NCI-H748 (cell line): ENCODE results near the gene CNTD1.

Experiments used
- DNase-seq: peaks from one replicate; lab custom pipeline; 2025; ENCODE audit not compliant: unreplicated experiment; lab: John Stamatoyannopoulos, UW

Gene CNTD1

GRCh38 chr17:42779304-42779935 lies 19.2 kb upstream of the CNTD1 start:
- no peak for DNase-seq

DNA sequence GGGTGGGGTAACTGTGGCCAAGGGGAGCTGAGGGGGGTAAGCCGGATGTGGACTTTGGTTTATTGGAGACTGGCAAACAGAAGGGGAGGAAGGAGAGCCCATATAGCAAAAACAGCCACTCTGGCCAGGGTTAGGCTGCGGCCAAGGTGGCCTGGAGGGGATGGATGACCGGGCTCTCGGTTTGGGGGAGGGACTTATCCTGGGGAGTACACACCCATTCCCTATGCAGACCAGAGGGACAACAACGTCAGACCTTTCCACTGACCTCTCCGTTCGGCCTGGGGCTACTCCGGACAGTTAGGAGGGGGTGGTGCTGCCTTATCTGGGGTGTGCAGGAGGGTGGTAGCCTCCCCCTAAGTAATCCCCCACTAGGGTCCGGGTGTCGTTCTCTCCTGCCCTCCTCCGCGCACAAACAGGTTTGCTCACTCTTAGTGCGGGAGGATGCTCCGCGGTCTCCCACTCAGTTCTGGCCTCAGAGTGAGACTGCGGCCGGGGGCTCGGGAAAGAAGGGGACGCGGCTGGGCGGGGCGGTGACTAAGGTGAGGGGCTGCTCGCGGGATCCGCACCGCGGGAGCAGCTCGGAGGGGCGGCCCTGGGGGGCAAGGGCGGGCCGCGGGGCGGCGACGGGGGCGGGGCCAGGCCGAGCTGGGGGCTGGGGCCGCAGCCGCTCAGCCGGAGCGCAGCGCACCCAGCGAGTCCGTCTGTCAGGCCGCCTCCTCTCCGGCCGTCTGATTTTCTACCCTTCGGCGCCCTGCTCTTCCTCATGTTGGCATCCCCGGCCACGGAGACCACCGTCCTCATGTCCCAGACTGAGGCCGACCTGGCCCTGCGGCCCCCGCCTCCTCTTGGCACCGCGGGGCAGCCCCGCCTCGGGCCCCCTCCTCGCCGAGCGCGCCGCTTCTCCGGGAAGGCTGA lies 18.5 kb upstream of the CNTD1 start, which contains the start of gene WNK4:
TSS of gene WNK4 (plus strand) at position 675 of the 915 bp plus-strand sequence. CDS start at position 764, 89 bp downstream.
- DNase-seq: peak; percentile 53

GRCh38 chr17:42780851-42781638 lies 17.6 kb upstream of the CNTD1 start:
- DNase-seq: no peak

DNA sequence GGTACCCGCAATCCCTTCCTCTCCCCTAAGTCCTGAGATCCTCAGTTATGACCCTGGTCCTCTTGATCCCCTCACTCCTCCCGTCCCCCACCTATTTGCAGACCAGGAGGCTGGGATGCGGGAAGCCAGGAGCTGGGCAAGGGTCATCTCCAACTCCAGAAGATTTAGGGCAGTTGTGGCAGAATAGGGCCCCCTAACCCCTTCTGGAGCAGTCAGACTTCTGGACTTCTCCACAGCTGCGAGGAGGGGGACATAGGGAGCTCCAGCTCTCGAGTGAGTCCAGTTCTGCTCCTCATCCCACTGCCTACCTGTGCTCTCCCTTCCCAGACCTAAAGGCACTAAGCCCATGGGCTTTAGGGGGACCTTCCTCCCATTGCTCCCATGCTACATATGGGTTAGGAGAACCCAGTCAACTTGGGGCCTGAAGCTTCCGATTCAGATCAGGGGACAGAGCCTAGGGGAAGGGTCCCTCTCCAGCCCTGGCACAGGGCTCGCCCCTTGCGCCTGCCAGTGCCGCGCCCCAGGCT lies 17.0 kb upstream of the CNTD1 start:
- DNase-seq: no peak

GRCh38 chr17:42782166-42783061 lies 16.2 kb upstream of the CNTD1 start:
- no peak for DNase-seq

GRCh38 chr17:42783062-42783790 lies 15.4 kb upstream of the CNTD1 start:
- DNase-seq: no peak

DNA sequence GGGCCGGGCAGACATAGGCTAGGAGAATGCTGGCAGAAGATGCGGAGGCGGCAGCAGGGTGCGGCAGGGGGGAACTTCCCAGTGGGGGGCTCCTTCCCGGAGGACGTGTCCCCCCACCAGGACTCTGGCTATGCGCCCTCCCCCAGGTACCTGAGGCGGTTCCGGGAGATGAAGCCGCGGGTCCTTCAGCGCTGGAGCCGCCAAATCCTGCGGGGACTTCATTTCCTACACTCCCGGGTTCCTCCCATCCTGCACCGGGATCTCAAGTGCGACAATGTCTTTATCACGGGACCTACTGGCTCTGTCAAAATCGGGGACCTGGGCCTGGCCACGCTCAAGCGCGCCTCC lies 14.9 kb upstream of the CNTD1 start:
- no peak for DNase-seq

- no peak for DNase-seq
These were observed 14.3 kb upstream of the CNTD1 start for GRCh38 chr17:42784409-42784808.

GRCh38 chr17:42784811-42785592 lies 13.7 kb upstream of the CNTD1 start:
- DNase-seq: no peak

DNA sequence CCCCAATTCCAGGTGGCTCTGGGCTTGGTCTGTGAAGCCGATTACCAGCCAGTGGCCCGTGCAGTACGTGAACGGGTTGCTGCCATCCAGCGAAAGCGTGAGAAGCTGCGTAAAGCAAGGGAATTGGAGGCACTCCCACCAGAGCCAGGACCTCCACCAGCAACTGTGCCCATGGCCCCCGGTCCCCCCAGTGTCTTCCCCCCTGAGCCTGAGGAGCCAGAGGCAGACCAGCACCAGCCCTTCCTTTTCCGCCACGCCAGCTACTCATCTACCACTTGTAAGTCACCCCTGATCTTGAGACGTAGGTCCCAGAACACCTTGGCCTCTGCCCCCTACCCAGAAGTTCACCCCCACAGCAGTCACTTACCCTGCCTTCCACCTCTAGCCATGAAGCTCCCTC lies 11.4 kb upstream of the CNTD1 start:
- DNase-seq: no peak

GRCh38 chr17:42791948-42792347 lies 6.7 kb upstream of the CNTD1 start:
- DNase-seq: no peak

DNA sequence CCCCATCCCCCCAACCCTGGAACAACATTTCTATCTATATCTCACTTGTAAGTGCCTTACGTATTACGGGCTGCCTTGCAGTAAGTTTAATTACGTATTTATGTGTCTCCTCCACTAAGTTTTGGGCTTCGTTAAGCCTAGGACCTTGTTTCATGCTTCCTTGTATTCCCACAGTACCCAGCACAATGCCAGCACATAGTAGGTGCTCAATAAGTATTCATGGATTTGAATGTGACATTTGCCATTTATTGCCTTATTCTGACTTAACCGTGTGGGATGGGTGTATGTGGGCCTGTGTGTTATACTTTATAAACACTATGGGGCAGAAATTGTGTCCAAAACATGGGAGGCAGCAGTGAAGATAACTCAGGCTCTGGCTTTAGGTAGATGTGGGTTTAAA lies 6.1 kb upstream of the CNTD1 start:
- no peak for DNase-seq

DNA sequence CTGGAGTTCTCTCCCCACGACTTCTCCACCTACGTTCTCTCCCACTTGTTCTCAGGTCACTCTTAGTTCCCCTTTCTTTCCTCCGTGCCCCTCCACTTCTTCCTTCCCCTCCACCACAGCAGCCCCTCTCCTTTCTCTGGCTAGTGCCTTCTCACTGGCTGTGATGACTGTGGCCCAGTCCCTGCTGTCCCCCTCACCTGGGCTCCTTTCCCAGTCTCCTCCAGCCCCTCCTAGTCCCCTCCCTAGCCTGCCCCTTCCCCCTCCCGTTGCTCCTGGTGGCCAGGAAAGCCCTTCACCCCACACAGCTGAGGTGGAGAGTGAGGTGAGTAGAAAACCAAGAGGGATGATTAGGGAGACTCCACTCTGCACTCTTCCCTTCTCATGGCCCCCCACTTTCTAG lies 3.6 kb upstream of the CNTD1 start:
- DNase-seq: no peak

DNA sequence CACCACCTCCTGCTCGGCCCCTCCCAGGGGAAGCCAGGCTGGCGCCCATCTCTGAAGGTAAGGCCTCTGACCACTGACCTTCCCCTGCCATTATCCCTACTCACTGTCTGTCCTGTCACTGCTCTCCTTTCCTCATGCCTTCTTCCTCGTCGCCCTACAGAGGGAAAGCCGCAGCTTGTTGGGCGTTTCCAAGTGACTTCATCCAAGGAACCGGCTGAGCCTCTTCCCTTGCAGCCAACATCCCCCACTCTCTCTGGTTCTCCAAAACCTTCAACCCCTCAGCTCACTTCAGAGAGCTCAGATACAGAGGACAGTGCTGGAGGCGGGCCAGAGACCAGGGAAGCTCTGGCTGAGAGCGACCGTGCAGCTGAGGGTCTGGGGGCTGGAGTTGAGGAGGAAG lies 3.2 kb upstream of the CNTD1 start:
- DNase-seq: no peak

DNA sequence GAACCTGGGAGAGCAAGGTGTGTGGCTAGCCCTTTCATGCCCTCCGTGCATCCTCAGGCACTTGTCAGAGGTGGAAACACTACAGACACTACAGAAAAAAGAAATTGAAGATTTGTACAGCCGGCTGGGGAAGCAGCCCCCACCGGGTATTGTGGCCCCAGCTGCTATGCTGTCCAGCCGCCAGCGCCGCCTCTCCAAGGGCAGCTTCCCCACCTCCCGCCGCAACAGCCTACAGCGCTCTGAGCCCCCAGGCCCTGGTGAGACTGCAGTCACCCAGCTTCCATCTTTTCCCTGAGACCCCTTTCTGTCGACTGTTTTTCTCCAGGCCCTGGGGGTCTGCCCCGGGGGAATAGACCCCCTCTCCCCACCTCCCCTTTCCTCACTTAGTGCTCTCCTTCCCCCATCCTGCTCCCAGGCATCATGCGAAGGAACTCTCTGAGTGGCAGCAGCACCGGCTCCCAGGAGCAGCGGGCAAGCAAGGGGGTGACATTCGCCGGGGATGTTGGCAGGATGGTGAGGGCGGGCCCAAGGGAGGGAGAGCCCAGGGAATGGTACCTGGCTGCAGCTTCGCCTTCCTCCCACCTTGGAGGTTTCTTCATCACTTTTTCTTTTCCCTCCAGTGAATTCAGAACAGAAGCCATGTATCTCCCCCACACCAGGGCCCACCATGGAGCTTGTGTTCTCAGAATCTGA lies 2.4 kb upstream of the CNTD1 start:
- no peak for DNase-seq

GRCh38 chr17:42797067-42798007 lies 1.3 kb upstream of the CNTD1 start:
- no peak for DNase-seq

DNA sequence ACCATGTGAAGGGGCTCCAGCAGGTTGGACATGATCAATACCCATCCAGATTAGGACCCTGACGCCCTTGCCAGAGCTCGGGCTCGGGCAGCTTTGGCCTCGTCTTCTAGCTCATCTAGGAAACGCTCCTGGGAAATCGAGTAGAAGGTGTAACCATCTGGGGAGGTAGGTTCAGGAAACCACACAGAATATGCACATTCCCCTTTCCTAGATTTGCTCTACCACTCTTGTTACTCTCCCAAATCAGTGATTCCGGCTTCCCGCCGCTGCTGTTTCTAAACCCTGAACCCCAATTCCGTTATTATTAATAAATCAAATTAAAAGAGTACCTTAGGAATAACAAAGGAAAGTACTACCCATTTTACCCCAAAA lies 664 bp upstream of the CNTD1 start:
- no peak for DNase-seq
